HEK293 (cell line): ENCODE results near the gene TNFRSF11A.

Experiments
- FEZF1 ChIP-seq: fragments of 450-650 bp; formaldehyde crosslinking; IDR thresholded peaks from 2 replicates; pipeline ENCODE4 v1.5.1; 2016; ENCODE audit warnings: missing biosample characterization, missing genetic modification characterization
- GLI4 ChIP-seq: fragments of 450-650 bp; formaldehyde crosslinking; IDR thresholded peaks from 2 replicates; pipeline ENCODE4 v1.5.1; 2016; ENCODE audit warnings: missing biosample characterization, missing genetic modification characterization
- GLIS2 ChIP-seq: fragments of 450-650 bp; formaldehyde crosslinking; IDR thresholded peaks from 2 replicates; pipeline ENCODE4 v1.5.1; 2016; ENCODE audit warnings: missing biosample characterization, missing genetic modification characterization
- IKZF3 ChIP-seq: fragments of 450-650 bp; IDR thresholded peaks from 2 replicates; pipeline ENCODE4 v1.5.0; 2018; ENCODE audit warnings: missing biosample characterization, mild to moderate bottlenecking, missing genetic modification characterization, moderate library complexity
- MYNN ChIP-seq: fragments of 450-650 bp; formaldehyde crosslinking; IDR thresholded peaks from 2 replicates; pipeline ENCODE4 v1.5.1; 2016; ENCODE audit warnings: missing biosample characterization, missing genetic modification characterization, borderline replicate concordance
- SP2 ChIP-seq: fragments of 450-650 bp; formaldehyde crosslinking; IDR thresholded peaks from 2 replicates; pipeline ENCODE4 v1.5.1; 2016; ENCODE audit warnings: missing biosample characterization, missing genetic modification characterization
- SP7 ChIP-seq: fragments of 450-650 bp; formaldehyde crosslinking; IDR thresholded peaks from 2 replicates; pipeline ENCODE4 v1.5.1; 2016; ENCODE audit warnings: missing biosample characterization, missing genetic modification characterization
- ZFP69B ChIP-seq: fragments of 450-650 bp; formaldehyde crosslinking; IDR thresholded peaks from 2 replicates; pipeline ENCODE4 v1.5.1; 2016; ENCODE audit warnings: missing biosample characterization, missing genetic modification characterization
- ZIC2 ChIP-seq: fragments of 450-650 bp; formaldehyde crosslinking; IDR thresholded peaks from 2 replicates; pipeline ENCODE4 v1.5.1; 2016; ENCODE audit warnings: missing biosample characterization, missing genetic modification characterization
- ZNF214 ChIP-seq: fragments of 450-650 bp; formaldehyde crosslinking; IDR thresholded peaks from 2 replicates; pipeline ENCODE4 v1.5.1; 2017; ENCODE audit warnings: missing biosample characterization, mild to moderate bottlenecking, missing genetic modification characterization, borderline replicate concordance
- ZNF274 ChIP-seq, 2 experiments: fragments of 200-500 bp in 1 of 2; fragments of 450-650 bp in 1 of 2; sonication (Bioruptor generic) in 1 of 2; formaldehyde crosslinking in 1 of 2; IDR thresholded peaks; 2 replicates each; pipeline versions ENCODE4 v1.5.1 to v1.6.1; 2014 to 2016; ENCODE audit warnings: borderline replicate concordance in 1 of 2, inconsistent platforms in 1 of 2, low read length in 1 of 2, missing biosample characterization in 1 of 2, missing genetic modification characterization in 1 of 2
- ZNF335 ChIP-seq: fragments of 450-650 bp; formaldehyde crosslinking; conservative IDR thresholded peaks from 2 replicates; pipeline ENCODE4 v1.5.1; 2016; ENCODE audit warnings: missing biosample characterization, missing genetic modification characterization
- ZNF341 ChIP-seq: fragments of 450-650 bp; formaldehyde crosslinking; IDR thresholded peaks from 2 replicates; pipeline ENCODE4; 2016; ENCODE audit warnings: low read depth, missing biosample characterization, missing genetic modification characterization
- ZNF529 ChIP-seq: fragments of 450-650 bp; formaldehyde crosslinking; IDR thresholded peaks from 2 replicates; pipeline ENCODE4 v1.5.1; 2017; ENCODE audit warnings: missing genetic modification characterization, missing biosample characterization; ENCODE audit not compliant: insufficient replicate concordance
- ZNF549 ChIP-seq: fragments of 450-650 bp; IDR thresholded peaks from 2 replicates; pipeline ENCODE4 v1.5.1; 2018; ENCODE audit warnings: missing biosample characterization, missing genetic modification characterization, mild to moderate bottlenecking, inconsistent platforms, moderate library complexity
- ZNF624 ChIP-seq: fragments of 450-650 bp; formaldehyde crosslinking; IDR thresholded peaks from 2 replicates; pipeline ENCODE4 v1.5.1; 2017; ENCODE audit warnings: missing biosample characterization, missing genetic modification characterization
- ZNF658 ChIP-seq: fragments of 450-650 bp; formaldehyde crosslinking; IDR thresholded peaks from 2 replicates; pipeline ENCODE4; 2016; ENCODE audit warnings: missing biosample characterization, missing genetic modification characterization
- ZNF670 ChIP-seq: fragments of 450-650 bp; formaldehyde crosslinking; IDR thresholded peaks from 2 replicates; pipeline ENCODE4 v1.5.1; 2016; ENCODE audit warnings: missing biosample characterization, missing genetic modification characterization, low read depth
- ZNF677 ChIP-seq: fragments of 450-650 bp; IDR thresholded peaks from 2 replicates; pipeline ENCODE4 v1.5.0; 2018; ENCODE audit warnings: missing biosample characterization, mild to moderate bottlenecking, missing genetic modification characterization, moderate library complexity
- ZNF777 ChIP-seq: fragments of 450-650 bp; formaldehyde crosslinking; IDR thresholded peaks from 2 replicates; pipeline ENCODE4 v1.5.1; 2017; ENCODE audit warnings: missing biosample characterization, missing genetic modification characterization, borderline replicate concordance
- TF ChIP-seq, protein P1 (sequence below): fragments of 450-650 bp; formaldehyde crosslinking; IDR thresholded peaks from 2 replicates; pipeline ENCODE4 v1.5.1; 2017; ENCODE audit warnings: missing biosample characterization, missing genetic modification characterization
- TF ChIP-seq, protein P2 (sequence below): fragments of 450-650 bp; formaldehyde crosslinking; IDR thresholded peaks from 2 replicates; pipeline ENCODE4 v1.5.1; 2017; ENCODE audit warnings: missing biosample characterization, missing genetic modification characterization
- TF ChIP-seq, protein P3 (sequence below): fragments of 450-650 bp; formaldehyde crosslinking; IDR thresholded peaks from 2 replicates; pipeline ENCODE4 v1.5.1; 2016; ENCODE audit warnings: missing biosample characterization, missing genetic modification characterization
- TF ChIP-seq, protein P4 (sequence below): fragments of 450-650 bp; IDR thresholded peaks from 2 replicates; pipeline ENCODE4 v1.5.1; 2018; ENCODE audit warnings: missing biosample characterization, mild to moderate bottlenecking, missing genetic modification characterization
- TF ChIP-seq, protein P5 (sequence below): fragments of 450-650 bp; formaldehyde crosslinking; IDR thresholded peaks from 2 replicates; pipeline ENCODE4 v1.5.1; 2016; ENCODE audit warnings: missing biosample characterization, missing genetic modification characterization
- TF ChIP-seq, protein P6 (sequence below): fragments of 450-650 bp; formaldehyde crosslinking; IDR thresholded peaks from 2 replicates; pipeline ENCODE4 v1.5.1; 2016; ENCODE audit warnings: missing biosample characterization, missing genetic modification characterization

The TNFRSF11A gene

DNA sequence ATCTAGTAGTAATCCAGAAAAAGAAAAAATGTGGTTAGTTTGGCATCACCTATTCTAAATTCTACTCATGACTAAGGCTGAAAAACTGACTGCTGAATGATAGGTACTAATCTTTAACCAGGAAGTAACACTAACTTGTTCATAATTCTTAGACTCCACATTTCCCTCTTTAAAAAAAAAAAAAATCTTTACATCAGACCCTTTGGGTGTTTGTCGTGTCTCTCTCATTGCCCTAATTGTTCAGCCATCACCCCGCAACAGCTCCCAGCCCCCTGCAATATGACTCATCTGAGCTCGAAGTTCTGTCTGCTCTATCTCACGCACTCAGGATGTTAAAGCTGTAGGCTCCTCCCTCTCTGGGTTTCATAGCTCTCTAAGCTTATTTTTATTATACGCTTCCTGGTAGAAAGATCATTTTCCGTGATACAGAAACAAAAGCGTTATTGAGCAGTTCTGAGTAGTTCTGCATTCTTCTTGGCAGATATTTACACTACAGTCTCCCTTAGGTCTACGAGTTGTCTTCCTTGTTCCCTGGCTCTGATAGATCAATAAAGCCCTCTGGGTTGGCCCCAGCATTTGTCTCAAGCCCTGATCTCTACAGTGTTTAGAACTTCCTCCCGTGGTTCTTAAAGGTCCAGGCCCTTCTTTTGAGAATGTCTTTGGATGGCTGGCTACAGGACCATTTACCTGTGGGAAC is 95.6 kb downstream of the TNFRSF11A start (continued):
- TF ChIP-seq, protein P1, sequence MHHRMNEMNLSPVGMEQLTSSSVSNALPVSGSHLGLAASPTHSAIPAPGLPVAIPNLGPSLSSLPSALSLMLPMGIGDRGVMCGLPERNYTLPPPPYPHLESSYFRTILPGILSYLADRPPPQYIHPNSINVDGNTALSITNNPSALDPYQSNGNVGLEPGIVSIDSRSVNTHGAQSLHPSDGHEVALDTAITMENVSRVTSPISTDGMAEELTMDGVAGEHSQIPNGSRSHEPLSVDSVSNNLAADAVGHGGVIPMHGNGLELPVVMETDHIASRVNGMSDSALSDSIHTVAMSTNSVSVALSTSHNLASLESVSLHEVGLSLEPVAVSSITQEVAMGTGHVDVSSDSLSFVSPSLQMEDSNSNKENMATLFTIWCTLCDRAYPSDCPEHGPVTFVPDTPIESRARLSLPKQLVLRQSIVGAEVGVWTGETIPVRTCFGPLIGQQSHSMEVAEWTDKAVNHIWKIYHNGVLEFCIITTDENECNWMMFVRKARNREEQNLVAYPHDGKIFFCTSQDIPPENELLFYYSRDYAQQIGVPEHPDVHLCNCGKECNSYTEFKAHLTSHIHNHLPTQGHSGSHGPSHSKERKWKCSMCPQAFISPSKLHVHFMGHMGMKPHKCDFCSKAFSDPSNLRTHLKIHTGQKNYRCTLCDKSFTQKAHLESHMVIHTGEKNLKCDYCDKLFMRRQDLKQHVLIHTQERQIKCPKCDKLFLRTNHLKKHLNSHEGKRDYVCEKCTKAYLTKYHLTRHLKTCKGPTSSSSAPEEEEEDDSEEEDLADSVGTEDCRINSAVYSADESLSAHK (tag by site-specific recombination): no peak
- TF ChIP-seq ZIC2 (tag by site-specific recombination): no peak
- no peak for TF ChIP-seq ZNF670 (tag by site-specific recombination)
- no peak for TF ChIP-seq ZNF274 (IDR thresholded peaks at IDR 0.05; ENCODE audit: low read length)
- no peak for TF ChIP-seq ZNF274 (tag by site-specific recombination; IDR thresholded peaks at IDR 0.05; ENCODE audit: borderline replicate concordance)
- no peak for TF ChIP-seq ZNF624
- TF ChIP-seq ZNF529 (tag by site-specific recombination): no peak
- no peak for TF ChIP-seq GLIS2 (tag by site-specific recombination)
- TF ChIP-seq ZNF777 (tag by site-specific recombination): no peak
- no peak for TF ChIP-seq ZNF341 (tag by site-specific recombination)
- TF ChIP-seq ZNF335 (tag by site-specific recombination): peak; percentile 80
- TF ChIP-seq MYNN (tag by site-specific recombination): no peak
- TF ChIP-seq, protein P2, sequence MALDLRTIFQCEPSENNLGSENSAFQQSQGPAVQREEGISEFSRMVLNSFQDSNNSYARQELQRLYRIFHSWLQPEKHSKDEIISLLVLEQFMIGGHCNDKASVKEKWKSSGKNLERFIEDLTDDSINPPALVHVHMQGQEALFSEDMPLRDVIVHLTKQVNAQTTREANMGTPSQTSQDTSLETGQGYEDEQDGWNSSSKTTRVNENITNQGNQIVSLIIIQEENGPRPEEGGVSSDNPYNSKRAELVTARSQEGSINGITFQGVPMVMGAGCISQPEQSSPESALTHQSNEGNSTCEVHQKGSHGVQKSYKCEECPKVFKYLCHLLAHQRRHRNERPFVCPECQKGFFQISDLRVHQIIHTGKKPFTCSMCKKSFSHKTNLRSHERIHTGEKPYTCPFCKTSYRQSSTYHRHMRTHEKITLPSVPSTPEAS (tag by site-specific recombination): no peak
- no peak for TF ChIP-seq ZNF214 (tag by site-specific recombination)
- TF ChIP-seq FEZF1 (tag by site-specific recombination): no peak
- TF ChIP-seq, protein P3, sequence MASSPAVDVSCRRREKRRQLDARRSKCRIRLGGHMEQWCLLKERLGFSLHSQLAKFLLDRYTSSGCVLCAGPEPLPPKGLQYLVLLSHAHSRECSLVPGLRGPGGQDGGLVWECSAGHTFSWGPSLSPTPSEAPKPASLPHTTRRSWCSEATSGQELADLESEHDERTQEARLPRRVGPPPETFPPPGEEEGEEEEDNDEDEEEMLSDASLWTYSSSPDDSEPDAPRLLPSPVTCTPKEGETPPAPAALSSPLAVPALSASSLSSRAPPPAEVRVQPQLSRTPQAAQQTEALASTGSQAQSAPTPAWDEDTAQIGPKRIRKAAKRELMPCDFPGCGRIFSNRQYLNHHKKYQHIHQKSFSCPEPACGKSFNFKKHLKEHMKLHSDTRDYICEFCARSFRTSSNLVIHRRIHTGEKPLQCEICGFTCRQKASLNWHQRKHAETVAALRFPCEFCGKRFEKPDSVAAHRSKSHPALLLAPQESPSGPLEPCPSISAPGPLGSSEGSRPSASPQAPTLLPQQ (tag by site-specific recombination): peak; percentile 77
- TF ChIP-seq ZNF677 (tag by site-specific recombination): no peak
- peak; percentile 32 for TF ChIP-seq SP7 (tag by site-specific recombination)
- no peak for TF ChIP-seq GLI4 (tag by site-specific recombination)
- 0 out of 2 replicates have a peak, but pooled peaks have one; percentile 29 for TF ChIP-seq ZFP69B (tag by site-specific recombination)
- no peak for TF ChIP-seq IKZF3 (tag by site-specific recombination)
- TF ChIP-seq ZNF549 (tag by site-specific recombination): no peak
- TF ChIP-seq SP2: no peak
- TF ChIP-seq, protein P4, sequence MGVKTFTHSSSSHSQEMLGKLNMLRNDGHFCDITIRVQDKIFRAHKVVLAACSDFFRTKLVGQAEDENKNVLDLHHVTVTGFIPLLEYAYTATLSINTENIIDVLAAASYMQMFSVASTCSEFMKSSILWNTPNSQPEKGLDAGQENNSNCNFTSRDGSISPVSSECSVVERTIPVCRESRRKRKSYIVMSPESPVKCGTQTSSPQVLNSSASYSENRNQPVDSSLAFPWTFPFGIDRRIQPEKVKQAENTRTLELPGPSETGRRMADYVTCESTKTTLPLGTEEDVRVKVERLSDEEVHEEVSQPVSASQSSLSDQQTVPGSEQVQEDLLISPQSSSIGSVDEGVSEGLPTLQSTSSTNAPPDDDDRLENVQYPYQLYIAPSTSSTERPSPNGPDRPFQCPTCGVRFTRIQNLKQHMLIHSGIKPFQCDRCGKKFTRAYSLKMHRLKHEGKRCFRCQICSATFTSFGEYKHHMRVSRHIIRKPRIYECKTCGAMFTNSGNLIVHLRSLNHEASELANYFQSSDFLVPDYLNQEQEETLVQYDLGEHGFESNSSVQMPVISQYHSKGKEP (tag by site-specific recombination): no peak
- TF ChIP-seq, protein P5, sequence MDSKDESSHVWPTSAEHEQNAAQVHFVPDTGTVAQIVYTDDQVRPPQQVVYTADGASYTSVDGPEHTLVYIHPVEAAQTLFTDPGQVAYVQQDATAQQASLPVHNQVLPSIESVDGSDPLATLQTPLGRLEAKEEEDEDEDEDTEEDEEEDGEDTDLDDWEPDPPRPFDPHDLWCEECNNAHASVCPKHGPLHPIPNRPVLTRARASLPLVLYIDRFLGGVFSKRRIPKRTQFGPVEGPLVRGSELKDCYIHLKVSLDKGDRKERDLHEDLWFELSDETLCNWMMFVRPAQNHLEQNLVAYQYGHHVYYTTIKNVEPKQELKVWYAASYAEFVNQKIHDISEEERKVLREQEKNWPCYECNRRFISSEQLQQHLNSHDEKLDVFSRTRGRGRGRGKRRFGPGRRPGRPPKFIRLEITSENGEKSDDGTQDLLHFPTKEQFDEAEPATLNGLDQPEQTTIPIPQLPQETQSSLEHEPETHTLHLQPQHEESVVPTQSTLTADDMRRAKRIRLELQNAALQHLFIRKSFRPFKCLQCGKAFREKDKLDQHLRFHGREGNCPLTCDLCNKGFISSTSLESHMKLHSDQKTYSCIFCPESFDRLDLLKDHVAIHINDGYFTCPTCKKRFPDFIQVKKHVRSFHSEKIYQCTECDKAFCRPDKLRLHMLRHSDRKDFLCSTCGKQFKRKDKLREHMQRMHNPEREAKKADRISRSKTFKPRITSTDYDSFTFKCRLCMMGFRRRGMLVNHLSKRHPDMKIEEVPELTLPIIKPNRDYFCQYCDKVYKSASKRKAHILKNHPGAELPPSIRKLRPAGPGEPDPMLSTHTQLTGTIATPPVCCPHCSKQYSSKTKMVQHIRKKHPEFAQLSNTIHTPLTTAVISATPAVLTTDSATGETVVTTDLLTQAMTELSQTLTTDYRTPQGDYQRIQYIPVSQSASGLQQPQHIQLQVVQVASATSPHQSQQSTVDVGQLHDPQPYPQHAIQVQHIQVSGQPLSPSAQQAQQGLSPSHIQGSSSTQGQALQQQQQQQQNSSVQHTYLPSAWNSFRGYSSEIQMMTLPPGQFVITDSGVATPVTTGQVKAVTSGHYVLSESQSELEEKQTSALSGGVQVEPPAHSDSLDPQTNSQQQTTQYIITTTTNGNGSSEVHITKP: peak; percentile 58; the same call in 1 of the 2 replicates
- TF ChIP-seq, protein P6, sequence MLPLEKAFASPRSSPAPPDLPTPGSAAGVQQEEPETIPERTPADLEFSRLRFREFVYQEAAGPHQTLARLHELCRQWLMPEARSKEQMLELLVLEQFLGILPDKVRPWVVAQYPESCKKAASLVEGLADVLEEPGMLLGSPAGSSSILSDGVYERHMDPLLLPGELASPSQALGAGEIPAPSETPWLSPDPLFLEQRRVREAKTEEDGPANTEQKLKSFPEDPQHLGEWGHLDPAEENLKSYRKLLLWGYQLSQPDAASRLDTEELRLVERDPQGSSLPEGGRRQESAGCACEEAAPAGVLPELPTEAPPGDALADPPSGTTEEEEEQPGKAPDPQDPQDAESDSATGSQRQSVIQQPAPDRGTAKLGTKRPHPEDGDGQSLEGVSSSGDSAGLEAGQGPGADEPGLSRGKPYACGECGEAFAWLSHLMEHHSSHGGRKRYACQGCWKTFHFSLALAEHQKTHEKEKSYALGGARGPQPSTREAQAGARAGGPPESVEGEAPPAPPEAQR (tag by site-specific recombination): no peak
- TF ChIP-seq ZNF658 (tag by site-specific recombination): no peak
